NCI-H748 treated with DMSO at 0.1 percent for 48 hours (cell line): ENCODE measurements around the gene IPO8.
"Not testable (repeated sequence)": the region's sequence is repeated elsewhere in the genome, so short reads cannot be mapped to it uniquely, and the experiment has no call there.

Experiments
- DNase-seq: peaks from one replicate; lab custom pipeline; 2025; lab: John Stamatoyannopoulos, UW

Gene IPO8

DNA sequence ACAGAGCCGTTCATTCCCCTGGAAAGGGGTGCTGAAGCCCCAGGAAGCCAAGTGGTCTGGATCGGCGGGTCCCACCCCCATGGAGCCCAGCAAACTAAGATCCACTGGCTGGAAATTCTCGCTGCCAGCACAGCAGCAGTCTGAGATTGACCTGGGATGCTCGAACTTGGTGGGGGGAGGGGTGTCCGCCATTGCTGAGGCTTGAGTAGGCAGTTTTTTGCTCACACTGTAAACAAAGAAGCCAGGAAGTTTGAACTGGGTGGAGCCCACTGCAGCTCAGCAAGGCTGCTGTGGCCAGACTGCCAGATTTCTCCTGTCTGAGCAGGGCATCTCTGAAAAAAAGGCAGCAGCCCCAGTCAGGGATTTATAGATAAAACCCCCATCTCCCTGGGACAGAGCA lies 91.4 kb downstream of the IPO8 start:
- DNase-seq, result not testable (repeated sequence)

DNA sequence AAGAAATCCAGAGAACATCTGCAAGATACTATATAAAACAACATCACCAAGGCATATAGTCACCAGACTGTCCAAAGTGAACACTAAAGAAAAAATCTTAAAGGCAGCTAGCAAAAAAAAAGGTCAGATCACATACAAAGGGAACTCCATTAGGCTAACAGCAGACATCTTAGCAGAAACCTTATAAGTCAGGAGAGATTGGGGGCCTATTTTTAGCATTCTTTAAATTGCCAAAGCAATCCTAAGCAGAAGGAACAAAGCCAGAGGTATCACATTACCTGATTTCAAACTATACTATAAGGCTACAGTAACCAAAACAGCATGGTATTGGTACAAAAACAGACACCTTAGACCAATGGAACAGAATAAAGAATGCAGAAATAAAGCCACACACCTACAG lies 92.5 kb downstream of the IPO8 start:
- no peak for DNase-seq

DNA sequence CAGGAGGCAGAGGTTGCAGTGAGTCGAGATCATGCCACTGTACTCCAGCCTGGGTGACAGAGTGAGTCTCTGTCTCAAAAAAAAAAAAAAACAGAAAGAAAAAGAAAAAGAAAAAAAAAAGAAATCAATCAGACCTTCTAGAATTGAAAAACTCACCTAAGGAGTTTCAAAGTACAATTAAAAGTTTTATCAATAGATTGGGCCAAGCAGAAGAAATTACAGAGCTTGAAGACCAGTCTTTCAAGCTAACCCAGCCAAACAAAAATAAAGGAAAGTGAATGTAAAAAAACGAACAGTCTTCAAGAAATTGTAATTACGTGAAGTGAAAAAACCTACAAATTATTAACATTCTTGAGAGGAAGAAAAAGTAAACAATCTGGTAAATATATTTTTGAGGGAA lies 93.0 kb downstream of the IPO8 start:
- DNase-seq, result no peak

DNA sequence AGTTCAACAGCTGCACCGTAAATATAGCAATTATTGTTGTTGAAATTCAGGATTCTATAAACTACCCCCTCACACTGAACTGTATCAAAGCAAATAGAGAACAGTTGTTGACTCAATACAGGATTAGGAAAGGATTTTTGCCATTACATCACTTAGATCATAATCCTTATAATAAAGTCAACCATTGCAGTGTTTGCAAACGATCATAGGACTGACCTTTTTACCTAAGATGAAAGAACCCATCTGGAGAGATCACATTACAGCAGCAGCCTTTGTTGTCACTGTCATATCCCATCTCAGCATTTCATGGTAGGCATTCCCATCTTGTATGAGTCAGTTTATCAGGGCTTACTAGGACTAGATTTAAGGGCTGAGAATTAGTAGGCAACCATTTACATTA lies 96.1 kb downstream of the IPO8 start:
- DNase-seq, result peak; percentile 89

DNA sequence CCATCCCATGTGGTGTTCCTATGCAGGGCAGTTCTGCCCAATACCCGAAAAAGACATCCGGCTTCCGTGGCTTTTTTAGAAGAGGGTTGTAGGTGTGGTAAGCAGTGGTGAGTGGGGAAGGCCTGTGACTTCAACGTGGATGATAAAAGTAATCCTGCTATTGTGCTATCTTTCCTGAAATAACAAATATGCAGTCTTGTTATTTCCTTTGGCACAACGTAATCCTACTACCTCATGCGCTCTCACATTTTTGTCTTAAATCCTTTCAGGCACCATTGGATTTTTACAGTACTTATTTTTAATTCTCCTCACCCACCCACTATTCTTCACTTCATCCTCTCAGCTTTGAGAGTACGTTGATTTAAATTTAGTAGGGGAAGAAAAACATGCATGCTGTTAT lies 96.8 kb downstream of the IPO8 start:
- DNase-seq, result no peak

DNA sequence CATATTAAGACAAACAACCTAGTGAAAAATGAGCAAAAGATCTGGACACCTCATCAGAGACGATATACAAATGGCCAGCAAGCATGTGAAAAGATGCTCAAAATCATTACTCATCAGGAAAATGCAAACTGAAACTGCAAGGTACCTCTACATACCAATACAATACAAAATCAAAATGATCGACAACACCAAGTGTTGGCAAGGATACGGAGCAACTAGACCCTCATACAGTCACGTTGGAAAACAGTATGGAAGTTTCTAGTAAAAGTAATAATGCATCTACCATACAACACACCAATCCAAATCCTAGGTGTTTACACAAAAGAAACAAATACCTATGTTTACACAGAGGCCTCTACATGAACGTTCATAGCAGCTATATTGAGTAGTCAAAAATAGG lies 99.9 kb downstream of the IPO8 start:
- DNase-seq, result no peak

DNA sequence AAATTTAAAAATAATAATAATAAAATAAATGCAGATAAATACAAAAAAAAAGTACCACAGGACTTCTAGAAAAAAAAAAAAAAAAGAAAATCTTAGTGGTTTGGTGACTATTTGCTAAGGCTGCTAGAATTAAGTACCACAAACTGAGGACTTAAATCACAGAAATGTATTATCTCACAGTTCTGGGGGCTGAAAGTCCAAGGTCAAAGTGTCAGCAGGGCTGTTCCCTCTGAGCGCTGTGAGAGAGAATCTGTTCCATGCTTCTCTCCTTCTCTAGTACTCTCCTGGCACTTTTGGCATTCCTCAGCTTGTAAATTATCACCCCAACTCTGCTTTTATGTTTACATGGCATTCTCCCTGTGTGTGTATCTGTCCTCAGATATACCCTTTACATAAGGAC lies 101.2 kb downstream of the IPO8 start:
- DNase-seq, result no peak

DNA sequence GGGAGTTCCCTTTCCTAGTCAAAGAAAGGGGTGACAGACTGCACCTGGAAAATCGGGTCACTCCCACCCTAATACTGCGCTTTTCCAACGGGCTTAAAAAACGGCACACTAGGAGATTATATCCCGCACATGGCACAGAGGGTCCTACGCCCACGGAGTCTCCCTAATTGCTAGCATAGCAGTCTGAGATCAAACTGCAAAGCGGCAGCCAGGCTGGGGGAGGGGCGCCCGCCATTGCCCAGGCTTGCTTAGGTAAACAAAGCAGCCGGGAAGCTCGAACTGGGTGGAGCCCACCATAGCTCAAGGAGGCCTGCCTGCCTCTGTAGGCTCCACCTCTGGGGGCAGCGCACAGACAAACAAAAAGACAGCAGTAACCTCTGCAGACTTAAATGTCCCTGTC lies 107.1 kb downstream of the IPO8 start:
- not testable (repeated sequence) for DNase-seq

DNA sequence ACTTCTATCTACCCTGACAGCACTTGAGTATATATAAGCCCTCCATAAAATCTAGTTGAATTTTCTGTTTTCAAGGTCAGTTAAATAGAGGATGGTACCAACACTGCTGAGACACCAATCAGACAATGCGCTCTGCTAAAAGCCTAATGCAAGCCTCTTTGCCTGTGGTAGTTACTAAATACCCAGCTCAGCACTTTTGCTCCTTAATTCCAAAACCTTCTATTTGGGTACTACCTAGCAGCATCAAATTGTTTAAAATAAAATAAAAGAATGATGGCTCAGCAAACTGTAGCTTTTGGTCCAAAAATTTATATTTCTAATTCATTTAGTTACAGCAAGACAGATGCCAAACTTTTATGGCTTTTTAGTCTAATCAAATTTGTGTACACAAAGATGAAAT lies 107.9 kb downstream of the IPO8 start:
- no peak for DNase-seq

DNA sequence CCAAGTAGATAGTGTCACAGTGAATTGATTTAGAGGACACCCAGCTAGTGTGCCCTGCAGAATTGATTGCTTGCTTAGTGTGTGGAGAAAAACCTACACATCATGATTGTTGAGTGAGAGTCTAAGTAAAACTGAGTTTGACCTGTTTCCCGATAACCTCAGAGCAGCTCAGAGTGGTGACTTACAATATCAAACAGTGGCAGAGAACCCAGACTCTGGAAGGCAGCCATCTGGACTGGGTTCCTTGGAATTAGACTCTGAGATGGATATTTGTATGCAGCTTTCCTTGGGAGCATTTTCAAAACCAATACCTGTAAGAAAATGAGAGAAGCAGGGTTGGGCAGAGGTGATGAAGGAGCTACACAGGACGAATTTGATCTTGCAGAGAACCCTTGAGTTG lies 109.8 kb downstream of the IPO8 start:
- DNase-seq, result no peak

DNA sequence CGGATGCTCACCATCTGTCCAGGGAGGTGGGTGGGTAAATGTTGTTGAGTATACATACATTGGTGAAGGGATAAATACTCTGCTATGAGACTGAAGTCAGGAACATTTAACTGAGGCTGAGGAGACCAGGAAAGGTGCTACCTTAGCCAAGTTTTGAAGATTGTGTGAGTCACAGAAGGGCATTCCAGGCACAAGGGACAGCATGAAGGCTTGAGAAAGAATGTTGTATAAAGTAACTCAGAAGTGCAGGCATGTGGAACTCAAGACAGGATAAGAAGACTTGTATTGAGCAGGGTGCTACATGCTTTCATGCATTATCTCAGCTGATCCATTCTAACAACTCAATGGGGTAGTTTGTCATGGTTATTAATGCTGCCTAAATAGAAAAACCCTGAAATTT lies 112.7 kb downstream of the IPO8 start:
- no peak for DNase-seq

DNA sequence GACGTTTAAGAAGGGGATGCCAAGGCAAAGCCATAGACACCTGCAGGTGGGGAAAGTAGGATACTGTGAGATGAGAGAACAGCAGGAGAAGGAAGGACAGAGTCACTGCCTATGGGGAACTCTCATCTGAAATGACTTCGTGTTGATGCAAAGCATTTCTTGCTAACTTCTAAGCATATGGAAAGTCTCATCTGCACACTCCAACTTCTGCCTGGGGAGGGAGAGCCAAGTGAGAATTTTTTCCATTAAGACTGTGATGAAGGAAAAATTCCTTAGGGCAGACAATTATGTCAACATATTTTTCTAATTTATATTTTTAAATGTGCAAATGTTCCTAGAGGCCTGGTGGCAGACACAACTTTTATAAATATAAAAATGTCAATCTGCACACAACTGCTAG lies 115.3 kb downstream of the IPO8 start:
- no peak for DNase-seq
